IMR-90 (cell line): Measurements from ENCODE around the gene RMND5B. TPM values are rescaled to one million over a fixed set of nuclear protein-coding genes. Genes with fewer than 3 reads are reported as not detected.

Experiments used
- ATAC-seq: fragments of 200-7000 bp; cut with Tn5 transposase; 2 replicates; pipeline ENCODE4 v1.9.1; 2020; ENCODE audit warnings: low read depth, mild to moderate bottlenecking, moderate library complexity
- BruUV-seq: library from RNA; stranded (reverse); fragments of 400-500 nt; replicated peaks from 2 replicates; lab custom pipeline; 2021; lab: Mats Ljungman, UMichigan
- CTCF ChIA-PET: fragments of 300-600 bp; formaldehyde crosslinking; extraction: SDS; loops from one replicate; lab custom pipeline; 2021; ENCODE audit warnings: antibody characterized with exemption; lab: Yijun Ruan, JAX
- POLR2A ChIA-PET: fragments of 300-600 bp; sonication (Branson Sonifier 250); formaldehyde crosslinking; loops from one replicate; lab custom pipeline; 2022; ENCODE audit warnings: antibody characterized with exemption; ENCODE audit not compliant: unreplicated experiment; lab: Charles Lee
- DNase-seq: peaks from one replicate; pipeline ENCODE4 v3.0.0; 2013
- H2AFZ ChIP-seq: replicated peaks from 2 replicates; pipeline ENCODE3; 2013; ENCODE audit warnings: low read length, mild to moderate bottlenecking; ENCODE audit not compliant: poor library complexity
- H2AK5ac ChIP-seq: 2 replicates; pipeline ENCODE4 v1.6.1; 2013; ENCODE audit warnings: low read depth, low read length, inconsistent platforms
- H2AK9ac ChIP-seq: replicated peaks from 2 replicates; pipeline ENCODE3; 2013; ENCODE audit warnings: mild to moderate bottlenecking, low read depth, low read length, moderate library complexity; ENCODE audit not compliant: poor library complexity
- H2BK120ac ChIP-seq: 2 replicates; pipeline ENCODE4 v1.6.1; 2013; ENCODE audit warnings: low read depth, low read length, inconsistent platforms
- H2BK15ac ChIP-seq: 3 replicates; pipeline ENCODE4 v1.6.1; 2013; ENCODE audit warnings: low read depth, low read length, inconsistent platforms
- H2BK20ac ChIP-seq: 2 replicates; pipeline ENCODE4 v1.6.1; 2013; ENCODE audit warnings: low read depth, mild to moderate bottlenecking, inconsistent platforms, low read length, moderate library complexity
- H2BK5ac ChIP-seq: 2 replicates; pipeline ENCODE4 v1.6.1; 2013; ENCODE audit warnings: mild to moderate bottlenecking, low read depth, low read length, inconsistent platforms; ENCODE audit not compliant: poor library complexity, severe bottlenecking
- H3K14ac ChIP-seq: replicated peaks from 2 replicates; pipeline ENCODE4 v1.6.1; 2013; ENCODE audit warnings: low read depth, low read length, inconsistent platforms
- H3K18ac ChIP-seq: 2 replicates; pipeline ENCODE4 v1.6.1; 2013; ENCODE audit warnings: low read depth, low read length, control low read depth
- H3K23ac ChIP-seq: 2 replicates; pipeline ENCODE4 v1.6.1; 2013; ENCODE audit warnings: low read depth, low read length, inconsistent platforms
- H3K27ac ChIP-seq: 2 replicates; pipeline ENCODE4 v1.5.1; 2013; ENCODE audit warnings: mild to moderate bottlenecking, control low read depth, low read length; ENCODE audit not compliant: insufficient read depth
- H3K27me3 ChIP-seq: 2 replicates; pipeline ENCODE4 v1.6.1; 2013; ENCODE audit warnings: low read length; ENCODE audit not compliant: control insufficient read depth, insufficient read depth
- H3K36me3 ChIP-seq: 2 replicates; pipeline ENCODE4 v1.6.1; 2013; ENCODE audit warnings: low read length, mixed read lengths; ENCODE audit not compliant: control insufficient read depth, insufficient read depth
- H3K4ac ChIP-seq: 2 replicates; pipeline ENCODE4 v1.6.1; 2013; ENCODE audit warnings: low read depth, low read length, inconsistent platforms
- H3K4me1 ChIP-seq: 2 replicates; pipeline ENCODE4 v1.6.1; 2013; ENCODE audit warnings: low read length, mixed read lengths; ENCODE audit not compliant: control insufficient read depth, insufficient read depth
- H3K4me2 ChIP-seq: 2 replicates; pipeline ENCODE4 v1.6.1; 2013; ENCODE audit warnings: low read depth, mild to moderate bottlenecking, control low read depth, low read length, moderate library complexity
- H3K4me3 ChIP-seq: 2 replicates; pipeline ENCODE4 v1.5.1; 2013; ENCODE audit warnings: low read depth, mild to moderate bottlenecking, control low read depth, low read length, moderate library complexity; ENCODE audit not compliant: insufficient read depth
- H3K56ac ChIP-seq: 2 replicates; pipeline ENCODE4 v1.6.1; 2013; ENCODE audit warnings: low read length, inconsistent platforms; ENCODE audit not compliant: insufficient read depth; ENCODE audit errors: extremely low read depth
- H3K79me1 ChIP-seq, 2 experiments: 2 replicates each; pipeline ENCODE4 v1.6.1; 2013; ENCODE audit warnings: low read length in 2 of 2, inconsistent platforms in 1 of 2, low read depth in 1 of 2
- H3K9ac ChIP-seq: 2 replicates; pipeline ENCODE4 v1.6.1; 2013; ENCODE audit warnings: low read depth, low read length, control low read depth
- H3K9me1 ChIP-seq: 2 replicates; pipeline ENCODE4 v1.6.1; 2013; ENCODE audit warnings: low read length, inconsistent platforms; ENCODE audit not compliant: insufficient read depth
- H3K9me3 ChIP-seq: 2 replicates; pipeline ENCODE4 v1.6.1; 2013; ENCODE audit warnings: low read length; ENCODE audit not compliant: control insufficient read depth, insufficient read depth
- H4K20me1 ChIP-seq: 2 replicates; pipeline ENCODE4 v1.6.1; 2013; ENCODE audit warnings: low read length, inconsistent platforms; ENCODE audit not compliant: insufficient read depth
- H4K5ac ChIP-seq: 2 replicates; pipeline ENCODE4 v1.6.1; 2013; ENCODE audit warnings: mild to moderate bottlenecking, low read depth, low read length, control low read depth
- H4K8ac ChIP-seq, 2 experiments: 2 replicates each; pipeline ENCODE4 v1.6.1; 2013; ENCODE audit warnings: low read depth in 2 of 2, low read length in 2 of 2, control low read depth in 1 of 2, inconsistent platforms in 1 of 2
- H4K91ac ChIP-seq: 2 replicates; pipeline ENCODE4 v1.6.1; 2013; ENCODE audit warnings: low read depth, low read length, inconsistent platforms; ENCODE audit not compliant: insufficient read depth
- BHLHE40 ChIP-seq: fragments of 150-350 bp; IDR thresholded peaks from 2 replicates; pipeline ENCODE4 v1.6.1; 2016; ENCODE audit warnings: mild to moderate bottlenecking, low read depth, low read length
- CHD1 ChIP-seq: IDR thresholded peaks from 2 replicates; pipeline ENCODE4 v1.6.1; 2012; ENCODE audit warnings: low read depth, low read length, improper control_type of control experiment
- ELK1 ChIP-seq: fragments of 150-350 bp; IDR thresholded peaks from 2 replicates; pipeline ENCODE4 v1.6.1; 2016; ENCODE audit warnings: low read depth, mild to moderate bottlenecking, low read length, moderate library complexity, borderline replicate concordance
- MAFK ChIP-seq: IDR thresholded peaks from 2 replicates; pipeline ENCODE4 v1.6.1; 2012; ENCODE audit warnings: low read depth, low read length, improper control_type of control experiment
- MAZ ChIP-seq: IDR thresholded peaks from 2 replicates; pipeline ENCODE4 v1.6.1; 2012; ENCODE audit warnings: low read depth, mild to moderate bottlenecking, low read length, improper control_type of control experiment, moderate library complexity, borderline replicate concordance
- RCOR1 ChIP-seq: IDR thresholded peaks from 2 replicates; pipeline ENCODE4 v1.6.1; 2012; ENCODE audit warnings: mild to moderate bottlenecking, low read length, improper control_type of control experiment; ENCODE audit not compliant: insufficient replicate concordance
- WGBS, 2 experiments: methylation state at CpG; one replicate each; pipeline versions ENCODE4 v1.1.5 to v1.1.7; 2013; ENCODE audit warnings: missing lambda C conversion rate in 2 of 2; ENCODE audit not compliant: insufficient read length in 1 of 2; ENCODE audit errors: extremely low coverage in 2 of 2; 5-methylcytosine and 5-hydroxymethylcytosine counted together
- dilution Hi-C: fragments of 300-500 bp; cut with HindIII; formaldehyde crosslinking; loops from one replicate; pipeline ENCODE4 v1.14.3; 2018; ENCODE audit warnings: low sequenced_read_pairs; ENCODE audit not compliant: unreplicated experiment
- in situ Hi-C: fragments of 300-500 bp; cut with MboI; formaldehyde crosslinking; loops from 3 replicates; pipeline ENCODE4 v1.14.3; 2019; ENCODE audit warnings: low sequenced_read_pairs, inconsistent platforms, mixed read lengths
- intact Hi-C: fragments of 100-400 bp; cut with micrococcal nuclease; formaldehyde crosslinking; loops from 2 replicates; pipeline ENCODE4 v1.10.0; 2022
- polyA plus RNA-seq, 3 experiments: library from polyadenylated mRNA; depleted of rRNA; stranded (reverse); fragments of >200 nt; gene quantifications; 2 replicates each; pipeline ENCODE4 v1.2.3, GENCODE V29; 2012; ENCODE audit warnings: low replicate concordance in 1 of 3
- total RNA-seq: library from RNA; depleted of rRNA; stranded (reverse); fragments of >200 nt; gene quantifications from 2 replicates; pipeline ENCODE4 v1.2.3, GENCODE V29; 2012

The RMND5B gene
- total and polyA plus RNA-seq, 2 of the 4 experiments (the other 2 are of a cell fraction) = 14.0 to 19.5 TPM

DNA sequence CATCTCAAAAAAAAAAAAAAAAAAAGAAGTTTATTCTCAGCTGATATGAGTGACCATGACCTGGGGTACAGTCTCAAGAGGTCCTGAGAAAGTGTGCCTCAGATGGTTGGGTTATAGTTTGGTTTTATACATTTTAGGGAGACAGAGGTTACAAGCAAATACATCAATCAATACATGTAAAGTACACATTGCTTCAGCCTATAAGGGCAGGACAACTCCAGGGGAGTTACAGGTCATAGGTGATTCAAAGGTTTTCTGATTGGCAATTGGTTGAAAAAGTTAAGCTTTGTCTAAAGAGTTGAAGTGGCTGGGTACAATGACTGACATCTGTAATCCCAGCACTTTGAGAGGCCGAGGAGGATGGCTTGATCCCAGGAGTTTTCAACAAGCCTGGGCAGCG, 58.6 kb downstream of the RMND5B start:
- Histone ChIP-seq H3K9ac (no peak overlapping the region), H3K4me1 (peaks cover 5% of the 10 kb centered on the region), H3K9me1 (no peaks in the 10 kb centered on the region), H3K23ac (no peak overlapping the region), H2BK5ac (no peak overlapping the region), H3K36me3 (no peaks in the 10 kb centered on the region), H3K27ac (no peak overlapping the region), H4K91ac (no peak overlapping the region), H4K20me1 (no peaks in the 10 kb centered on the region), H4K5ac (no peak overlapping the region), H3K4me2 (no peak overlapping the region), H2BK120ac (no peak overlapping the region), H2BK15ac (no peak overlapping the region), H2AK9ac (no peak overlapping the region), H3K14ac (no peak overlapping the region), H4K8ac (no peak overlapping the region), H2AFZ (no peak overlapping the region), H3K79me1 (no peaks in the 10 kb centered on the region), H3K9me3 (peaks cover 5% of the 10 kb centered on the region; the same call in 1 of the 2 replicates), H2BK20ac (no peak overlapping the region), H3K56ac (no peak overlapping the region), H3K18ac (no peak overlapping the region), H3K4ac (no peak overlapping the region), H3K4me3 (no peak overlapping the region), H3K27me3 (peaks cover 14% of the 10 kb centered on the region; the same call in 1 of the 2 replicates), H2AK5ac (no peak overlapping the region)
- ATAC-seq (no peak), DNase-seq (no peak)
- intact Hi-C loops (no loop called here), dilution Hi-C loops (no loop called here), in situ Hi-C loops (no loop called here)
- ChIA-PET CTCF (interaction anchor here (0.7 kb wide), 1 partner anchor 10 kb away, joined by 3 read pairs; no protein-coding TSS in a partner anchor), POLR2A (no interaction called here)
- TF ChIP-seq CHD1 = no peak
- no peak for TF ChIP-seq BHLHE40
- no peak for TF ChIP-seq MAFK
- TF ChIP-seq MAZ = no peak
- TF ChIP-seq ELK1 = no peak
- TF ChIP-seq RCOR1 = no peak
- 38% methylated on average over 2 of the region's 2 CpGs; no CpG with 5 or more reads in 1 of the 2 experiments for WGBS, 2 experiments
- no TSS peak for BruUV-seq
